ENCODE measurements around the gene MAN1A2. TPM values are rescaled to one million over a fixed set of nuclear protein-coding genes. Genes with fewer than 3 reads are reported as not detected.
A peak's percentile ranks its signal among the peaks of the same experiment; 100 is the strongest.

Gene MAN1A2
- total and polyA plus RNA-seq, 7 donors, result 1.8 to 52.8 (median 36.8) TPM

- DNase-seq, result no peak
- no peaks in the 10 kb centered on the region for H3K9me3 ChIP-seq
- whole genome bisulfite sequencing, 2 donors, result 4 to 11% methylated on average over 6 of the region's 6 CpGs
- no peaks in the 10 kb centered on the region for H3K27me3 ChIP-seq
- no peaks in the 10 kb centered on the region for H3K36me3 ChIP-seq
- no peak overlapping the region for H3K27ac ChIP-seq
- no peak overlapping the region for H3K4me3 ChIP-seq
- no peaks in the 10 kb centered on the region for H3K4me1 ChIP-seq
- intact Hi-C loops (cut with DNase I), result loop anchor here (1.0 to 2.0 kb wide), 3 partner anchors 72 to 224 kb away; partner anchors contain the start of gene TENT5C
- TF ChIP-seq POLR2AphosphoS5 (IDR thresholded peaks at IDR 0.05) (no peak), EP300 (IDR thresholded peaks at IDR 0.05) (no peak), POLR2A (IDR thresholded peaks at IDR 0.05) (no peak)
- TF ChIP-seq, protein P1, sequence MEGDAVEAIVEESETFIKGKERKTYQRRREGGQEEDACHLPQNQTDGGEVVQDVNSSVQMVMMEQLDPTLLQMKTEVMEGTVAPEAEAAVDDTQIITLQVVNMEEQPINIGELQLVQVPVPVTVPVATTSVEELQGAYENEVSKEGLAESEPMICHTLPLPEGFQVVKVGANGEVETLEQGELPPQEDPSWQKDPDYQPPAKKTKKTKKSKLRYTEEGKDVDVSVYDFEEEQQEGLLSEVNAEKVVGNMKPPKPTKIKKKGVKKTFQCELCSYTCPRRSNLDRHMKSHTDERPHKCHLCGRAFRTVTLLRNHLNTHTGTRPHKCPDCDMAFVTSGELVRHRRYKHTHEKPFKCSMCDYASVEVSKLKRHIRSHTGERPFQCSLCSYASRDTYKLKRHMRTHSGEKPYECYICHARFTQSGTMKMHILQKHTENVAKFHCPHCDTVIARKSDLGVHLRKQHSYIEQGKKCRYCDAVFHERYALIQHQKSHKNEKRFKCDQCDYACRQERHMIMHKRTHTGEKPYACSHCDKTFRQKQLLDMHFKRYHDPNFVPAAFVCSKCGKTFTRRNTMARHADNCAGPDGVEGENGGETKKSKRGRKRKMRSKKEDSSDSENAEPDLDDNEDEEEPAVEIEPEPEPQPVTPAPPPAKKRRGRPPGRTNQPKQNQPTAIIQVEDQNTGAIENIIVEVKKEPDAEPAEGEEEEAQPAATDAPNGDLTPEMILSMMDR (IDR thresholded peaks at IDR 0.05), result peak; percentile 50 to 74 (median 70)
Observed at GRCh38 chr1:117534995-117535467, 167.8 kb downstream of the MAN1A2 start.

DNA sequence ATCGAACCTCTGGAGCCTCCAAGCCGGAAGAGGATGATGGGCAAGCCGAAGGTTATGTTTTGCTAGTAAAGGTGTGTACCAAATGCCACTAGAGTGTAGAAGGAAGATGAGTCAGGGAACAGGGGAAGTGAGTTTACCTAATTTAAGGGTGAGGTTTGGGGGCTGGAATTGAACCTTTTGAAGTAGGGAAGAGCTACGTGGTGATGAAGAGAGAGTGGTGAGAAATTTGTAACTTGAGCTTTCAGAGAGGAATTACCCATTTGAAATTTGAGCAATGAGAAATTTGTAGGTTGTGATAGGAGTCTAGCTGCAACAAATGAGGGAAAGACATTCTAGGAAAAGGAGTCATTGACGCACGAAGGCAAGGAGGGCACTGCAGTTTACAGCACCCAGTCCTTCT lies 168.6 kb downstream of the MAN1A2 start:
- intact Hi-C loops (cut with DNase I), result loop anchor here (2.0 kb wide), 2 partner anchors 71 to 137 kb away; partner anchors contain the start of gene TENT5C
- H3K36me3 ChIP-seq, result no peaks in the 10 kb centered on the region
- DNase-seq, result no peak
- no peak overlapping the region for H3K27ac ChIP-seq
- no peaks in the 10 kb centered on the region for H3K9me3 ChIP-seq
- TF ChIP-seq POLR2AphosphoS5 (IDR thresholded peaks at IDR 0.05), result no peak
- TF ChIP-seq EP300 (IDR thresholded peaks at IDR 0.05), result no peak
- TF ChIP-seq, protein P1 (IDR thresholded peaks at IDR 0.05), result no peak
- no peak for TF ChIP-seq POLR2A (IDR thresholded peaks at IDR 0.05)
- WGBS, 2 donors, result 76 to 79% methylated on average over 6 of the region's 6 CpGs
- H3K27me3 ChIP-seq, result no peaks in the 10 kb centered on the region
- no peak overlapping the region for H3K4me3 ChIP-seq
- no peaks in the 10 kb centered on the region for H3K4me1 ChIP-seq

GRCh38 chr1:117537291-117537920 lies 170.2 kb downstream of the MAN1A2 start:
- intact Hi-C loops (cut with DNase I), result no loop called here
- no peak overlapping the region for H3K4me3 ChIP-seq
- DNase-seq, result no peak
- H3K4me1 ChIP-seq, result no peaks in the 10 kb centered on the region
- no peaks in the 10 kb centered on the region for H3K27me3 ChIP-seq
- no peaks in the 10 kb centered on the region for H3K9me3 ChIP-seq
- no peak overlapping the region for H3K27ac ChIP-seq
- no peaks in the 10 kb centered on the region for H3K36me3 ChIP-seq
- TF ChIP-seq, protein P1 (IDR thresholded peaks at IDR 0.05), result no peak
- TF ChIP-seq POLR2AphosphoS5 (IDR thresholded peaks at IDR 0.05) (no peak), POLR2A (IDR thresholded peaks at IDR 0.05) (no peak), EP300 (IDR thresholded peaks at IDR 0.05) (no peak)
- 20 to 42% methylated on average over 10 of the region's 10 CpGs for WGBS, 2 donors

- 88 to 91% methylated on average over 6 of the region's 6 CpGs for WGBS, 2 donors
- TF ChIP-seq EP300 (IDR thresholded peaks at IDR 0.05), result no peak
- TF ChIP-seq POLR2AphosphoS5 (IDR thresholded peaks at IDR 0.05), result no peak
- no peak for TF ChIP-seq POLR2A (IDR thresholded peaks at IDR 0.05)
- TF ChIP-seq, protein P1 (IDR thresholded peaks at IDR 0.05), result no peak
- intact Hi-C loops (cut with DNase I), result no loop called here
- Histone ChIP-seq H3K27me3 (no peaks in the 10 kb centered on the region), H3K4me1 (no peaks in the 10 kb centered on the region), H3K9me3 (no peaks in the 10 kb centered on the region), H3K27ac (no peak overlapping the region), H3K4me3 (no peak overlapping the region), H3K36me3 (no peaks in the 10 kb centered on the region)
- DNase-seq, result no peak
Observed at GRCh38 chr1:117540532-117540931, 173.3 kb downstream of the MAN1A2 start.
